Subcutaneous abdominal adipose tissue (tissue), 5 donors: ENCODE measurements around the gene FNBP1L.

Experiments
- H3K27ac ChIP-seq: one replicate; pipeline ENCODE4 v1.7.0; 2013; ENCODE audit warnings: low read depth, mild to moderate bottlenecking, inconsistent platforms, low read length, moderate library complexity
- H3K27me3 ChIP-seq, 5 donors: one replicate each; pipeline ENCODE4 v1.7.0; 2013; ENCODE audit warnings: low read length in 5 of 5, inconsistent platforms in 1 of 5; ENCODE audit not compliant: control insufficient read depth in 5 of 5, insufficient read depth in 4 of 5
- H3K36me3 ChIP-seq, 5 donors: one replicate each; pipeline ENCODE4 v1.7.0; 2013; ENCODE audit warnings: low read length in 5 of 5; ENCODE audit not compliant: control insufficient read depth in 5 of 5, insufficient read depth in 5 of 5
- H3K4me1 ChIP-seq, 5 donors: one replicate each; pipeline ENCODE4 v1.7.0; 2013; ENCODE audit warnings: low read length in 5 of 5, mild to moderate bottlenecking in 3 of 5, moderate library complexity in 1 of 5; ENCODE audit not compliant: control insufficient read depth in 5 of 5, insufficient read depth in 5 of 5
- H3K4me3 ChIP-seq, 5 donors: one replicate each; pipeline ENCODE4 v1.7.0; 2013; ENCODE audit warnings: low read length in 5 of 5, low read depth in 1 of 5
- H3K9ac ChIP-seq, 5 donors: one replicate each; pipeline ENCODE4 v1.7.0; 2013; ENCODE audit warnings: low read length in 5 of 5, mild to moderate bottlenecking in 4 of 5, moderate library complexity in 3 of 5
- H3K9me3 ChIP-seq, 5 donors: one replicate each; pipeline ENCODE4 v1.7.0; 2013; ENCODE audit warnings: low read length in 5 of 5; ENCODE audit not compliant: control insufficient read depth in 5 of 5
- donor health status: healthy.
- donor health status: healthy.
- donor health status: healthy.
- donor health status: healthy.
- donor health status: healthy.

The FNBP1L gene

DNA sequence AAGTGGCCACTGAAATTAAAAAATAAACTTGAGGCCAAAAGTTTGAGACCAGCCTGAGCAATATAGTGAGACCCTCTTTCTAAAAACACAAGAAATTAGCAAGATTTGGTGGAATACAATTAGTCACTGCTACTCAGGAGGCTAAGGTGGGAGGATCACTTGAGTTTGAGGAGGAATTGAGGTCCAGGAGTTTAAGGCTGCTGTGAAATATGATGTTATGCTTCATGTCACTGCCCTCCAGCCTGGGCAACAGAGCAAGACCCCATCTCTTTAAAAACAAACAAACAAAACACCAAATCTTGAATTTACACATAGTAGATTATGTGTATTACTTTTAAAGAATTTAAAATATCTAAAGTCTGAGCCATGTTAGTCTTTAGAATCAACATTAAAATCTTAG lies 6.3 kb upstream of the FNBP1L start:
- Histone ChIP-seq H3K36me3 (no peaks in the 10 kb centered on the region), H3K9me3 (no peaks in the 10 kb centered on the region), H3K4me1 (peaks cover 0 to 7% (median 0%) of the 10 kb centered on the region in 5 donors), H3K27ac (no peak overlapping the region), H3K4me3 (no peak overlapping the region), H3K27me3 (no peaks in the 10 kb centered on the region), H3K9ac (no peak overlapping the region)

- Histone ChIP-seq H3K4me1 (peaks cover 0 to 11% (median 5%) of the 10 kb centered on the region in 5 donors), H3K9ac (no peak overlapping the region), H3K4me3 (peak overlapping the region in 2 of 5 donors; percentile 25 to 33), H3K27ac (no peak overlapping the region), H3K27me3 (no peaks in the 10 kb centered on the region), H3K36me3 (no peaks in the 10 kb centered on the region), H3K9me3 (no peaks in the 10 kb centered on the region)
Observed at GRCh38 chr1:93442008-93442666, 5.8 kb upstream of the FNBP1L start.

- no peaks in the 10 kb centered on the region for H3K9me3 ChIP-seq
- H3K27me3 ChIP-seq: no peaks in the 10 kb centered on the region
- no peak overlapping the region for H3K27ac ChIP-seq
- no peaks in the 10 kb centered on the region for H3K36me3 ChIP-seq
- H3K4me3 ChIP-seq: no peak overlapping the region
- H3K9ac ChIP-seq: no peak overlapping the region
- H3K4me1 ChIP-seq: peaks cover 0 to 15% (median 12%) of the 10 kb centered on the region in 5 donors
Observed at GRCh38 chr1:93442741-93443140, 5.2 kb upstream of the FNBP1L start.

GRCh38 chr1:93443454-93443853 lies 4.5 kb upstream of the FNBP1L start:
- Histone ChIP-seq H3K4me1 (peaks cover 0 to 17% (median 12%) of the 10 kb centered on the region in 5 donors), H3K27ac (no peak overlapping the region), H3K9ac (no peak overlapping the region), H3K4me3 (no peak overlapping the region), H3K27me3 (no peaks in the 10 kb centered on the region), H3K36me3 (no peaks in the 10 kb centered on the region), H3K9me3 (no peaks in the 10 kb centered on the region)

GRCh38 chr1:93446837-93447451 lies 974 bp upstream of the FNBP1L start:
- no peak overlapping the region for H3K27ac ChIP-seq
- H3K9ac ChIP-seq: peak overlapping the region in 3 of 5 donors; percentile 74 to 79 (median 76)
- no peaks in the 10 kb centered on the region for H3K36me3 ChIP-seq
- peak overlapping the region; percentile 34 to 94 (median 81) for H3K4me3 ChIP-seq
- peaks cover 0 to 36% (median 25%) of the 10 kb centered on the region in 5 donors for H3K4me1 ChIP-seq
- H3K27me3 ChIP-seq: no peaks in the 10 kb centered on the region
- no peaks in the 10 kb centered on the region for H3K9me3 ChIP-seq

- H3K4me3 ChIP-seq: peak overlapping the region; percentile 80 to 94 (median 89)
- no peaks in the 10 kb centered on the region for H3K36me3 ChIP-seq
- H3K27ac ChIP-seq: peak overlapping the region; percentile 69
- peak overlapping the region in 4 of 5 donors; percentile 85 to 95 (median 88) for H3K9ac ChIP-seq
- peaks cover 0 to 30% (median 22%) of the 10 kb centered on the region in 5 donors for H3K4me1 ChIP-seq
- no peaks in the 10 kb centered on the region for H3K27me3 ChIP-seq
- H3K9me3 ChIP-seq: no peaks in the 10 kb centered on the region
Observed at GRCh38 chr1:93448292-93448982, 519 bp downstream of the FNBP1L start.

GRCh38 chr1:93448983-93449804 lies 1.3 kb downstream of the FNBP1L start:
- peaks cover 0 to 30% (median 22%) of the 10 kb centered on the region in 5 donors for H3K4me1 ChIP-seq
- peak overlapping the region in 4 of 5 donors; percentile 85 to 95 (median 88) for H3K9ac ChIP-seq
- H3K27me3 ChIP-seq: no peaks in the 10 kb centered on the region
- H3K9me3 ChIP-seq: no peaks in the 10 kb centered on the region
- no peaks in the 10 kb centered on the region for H3K36me3 ChIP-seq
- peak overlapping the region; percentile 80 to 94 (median 89) for H3K4me3 ChIP-seq
- peak overlapping the region; percentile 69 for H3K27ac ChIP-seq

DNA sequence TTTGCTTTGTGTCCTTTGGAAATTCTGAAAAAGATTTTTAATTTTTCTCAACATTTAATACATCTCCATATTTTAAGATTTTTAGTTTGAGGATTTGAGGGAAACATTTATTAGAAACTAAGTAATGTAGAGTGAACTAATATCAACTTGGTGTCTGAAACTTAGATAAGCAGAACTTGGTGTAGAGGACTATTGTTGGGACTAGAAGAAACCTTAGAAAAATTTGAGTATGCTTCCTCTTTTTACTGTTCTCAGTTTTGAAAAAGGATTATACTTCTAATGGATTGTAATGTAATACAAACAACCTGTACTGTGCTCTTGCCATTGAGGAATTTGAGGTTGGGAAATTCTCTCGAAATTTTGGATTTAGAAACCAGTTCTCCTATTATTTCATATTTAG lies 2.4 kb downstream of the FNBP1L start:
- no peaks in the 10 kb centered on the region for H3K36me3 ChIP-seq
- H3K27me3 ChIP-seq: no peaks in the 10 kb centered on the region
- H3K9ac ChIP-seq: peak overlapping the region in 1 of 5 donors; percentile 28
- H3K27ac ChIP-seq: no peak overlapping the region
- H3K9me3 ChIP-seq: no peaks in the 10 kb centered on the region
- peaks cover 0 to 30% (median 22%) of the 10 kb centered on the region in 5 donors for H3K4me1 ChIP-seq
- no peak overlapping the region for H3K4me3 ChIP-seq

DNA sequence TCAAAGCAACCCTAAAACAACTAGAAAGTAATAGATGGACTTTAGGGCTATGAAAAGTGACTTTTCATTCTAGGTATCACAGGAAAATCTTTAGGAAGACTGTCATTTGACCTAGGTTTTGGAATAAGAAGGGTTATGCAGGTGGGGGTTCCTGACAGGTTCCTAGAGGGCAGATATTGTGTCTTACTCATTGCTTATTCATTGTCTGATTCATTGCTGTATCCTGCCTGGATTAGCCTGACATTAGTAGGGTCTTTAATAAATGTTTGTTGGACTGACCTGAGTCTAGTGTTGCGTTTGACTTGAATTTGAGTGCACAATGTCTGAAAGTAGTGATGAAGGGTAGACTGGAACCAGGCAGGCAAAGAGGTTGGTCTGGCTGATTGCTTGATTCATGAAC lies 6.0 kb downstream of the FNBP1L start:
- H3K9ac ChIP-seq: no peak overlapping the region
- peaks cover 0 to 19% (median 8%) of the 10 kb centered on the region in 5 donors for H3K4me1 ChIP-seq
- no peak overlapping the region for H3K27ac ChIP-seq
- no peak overlapping the region for H3K4me3 ChIP-seq
- no peaks in the 10 kb centered on the region for H3K36me3 ChIP-seq
- no peaks in the 10 kb centered on the region for H3K9me3 ChIP-seq
- no peaks in the 10 kb centered on the region for H3K27me3 ChIP-seq
